Right cardiac atrium (tissue), 5 donors: ENCODE measurements around the gene ASTN2. TPM values are rescaled to one million over a fixed set of nuclear protein-coding genes. Genes with fewer than 3 reads are reported as not detected.
A peak's percentile ranks its signal among the peaks of the same experiment; 100 is the strongest.

Source experiments
- ATAC-seq, 2 donors: fragments of 200-7000 bp; cut with Tn5 transposase; one replicate each; pipeline versions ENCODE4 v1.8.0 to v1.9.1; 2020; ENCODE audit warnings: moderate library complexity in 2 of 2, mild to moderate bottlenecking in 1 of 2
- DNase-seq, 3 donors: peaks; one replicate each; pipeline ENCODE4 v3.0.0-alpha.2; 2020
- H3K27ac ChIP-seq: one replicate; pipeline ENCODE4 v1.5.1; 2013; ENCODE audit warnings: mild to moderate bottlenecking, low read length, control low read depth, moderate library complexity
- H3K27me3 ChIP-seq: one replicate; pipeline ENCODE4 v1.6.1; 2013; ENCODE audit not compliant: control insufficient read depth, insufficient read depth
- H3K4me1 ChIP-seq: one replicate; pipeline ENCODE4 v1.6.1; 2013; ENCODE audit warnings: low read length; ENCODE audit not compliant: control insufficient read depth, insufficient read depth
- H3K4me3 ChIP-seq: one replicate; pipeline ENCODE4 v1.5.1; 2013; ENCODE audit warnings: low read length, control low read depth
- H3K9me3 ChIP-seq: one replicate; pipeline ENCODE4 v1.6.1; 2013; ENCODE audit warnings: low read length; ENCODE audit not compliant: control insufficient read depth
- WGBS: extraction: QIAGEN DNeasy Blood & Tissue Kit; methylation state at CpG from one replicate; pipeline ENCODE4 v1.1.7; 2013; 5-methylcytosine and 5-hydroxymethylcytosine counted together
- intact Hi-C, 4 donors: fragments of 100-400 bp; cut with DNase I; formaldehyde crosslinking; loops; one replicate each; pipeline versions ENCODE4 v1.11.0 to v1.14.0; 2022 to 2023
- polyA plus RNA-seq: library from polyadenylated mRNA; stranded (reverse); fragments of 200-250 nt; gene quantifications from one replicate; pipeline ENCODE4 v1.2.3, GENCODE V29; 2013
- total RNA-seq, 4 donors: library from RNA; stranded (reverse); fragmentation: NEBNext Ultra II Directional; extraction: Animal tissue kit (Norgen Biotek cat#: 25700); gene quantifications; one replicate each; pipeline ENCODE4 v1.2.1, GENCODE V29; 2021
- donor health status: healthy with polysubstance abuse.
- donor health status: DM: no; HTN: yes; CAD: no.
- donor health status: DM: no; HTN: no; CAD: no.
- donor health status: DM: no; HTN: yes; CAD: no; lungs with severe emphysema.
- donor health status: DM: yes; HTN: yes; CAD: no.

Gene ASTN2
- total and polyA plus RNA-seq, 5 donors = 18.1 to 79.3 (median 59.8) TPM

DNA sequence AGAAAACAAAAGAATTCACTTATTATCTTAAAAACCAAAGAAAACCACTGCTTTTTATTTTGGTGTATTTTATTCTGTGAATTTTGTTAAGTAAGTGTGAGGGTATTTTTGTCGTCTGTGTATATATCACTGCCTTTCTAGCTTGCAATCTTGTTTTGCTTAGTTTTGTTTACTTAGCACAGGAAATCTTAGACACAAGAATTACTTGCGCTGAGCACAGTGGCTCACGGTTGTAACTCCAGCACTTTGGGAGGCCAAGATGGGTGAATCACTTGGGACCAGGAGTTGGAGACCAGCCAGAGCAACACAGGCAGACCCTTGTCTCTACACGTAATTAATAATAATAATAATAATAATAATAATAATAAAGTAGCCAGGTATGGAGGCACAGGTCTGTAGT, 1030.9 kb downstream of the ASTN2 start:
- DNase-seq = no peak
- WGBS = 52% methylated on average over 4 of the region's 4 CpGs
- no peak overlapping the region for H3K4me3 ChIP-seq
- no peak for ATAC-seq
- H3K27ac ChIP-seq = no peak overlapping the region
- H3K27me3 ChIP-seq = no peaks in the 10 kb centered on the region
- intact Hi-C loops = no loop called here
- H3K9me3 ChIP-seq = no peaks in the 10 kb centered on the region
- no peaks in the 10 kb centered on the region for H3K4me1 ChIP-seq

DNA sequence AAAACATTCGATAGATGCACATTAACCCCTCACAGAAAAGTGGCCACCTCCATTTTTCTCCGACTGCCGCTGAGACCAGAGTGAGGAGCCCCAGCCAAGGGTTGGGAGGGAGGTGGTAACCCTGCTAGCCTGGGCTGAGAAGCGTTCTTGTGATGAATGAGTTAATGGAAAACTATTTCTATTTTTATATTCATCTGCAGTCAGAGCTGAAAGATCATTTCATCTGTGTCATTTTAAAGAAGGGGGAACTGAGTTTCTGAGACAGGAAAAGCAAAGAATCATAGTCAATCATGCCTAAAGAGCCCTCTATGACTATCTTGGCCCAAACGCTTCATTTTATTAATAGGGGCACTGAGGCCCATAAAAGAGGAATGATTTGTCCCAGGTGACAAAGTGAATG, 1031.7 kb downstream of the ASTN2 start:
- Histone ChIP-seq H3K27me3 (no peaks in the 10 kb centered on the region), H3K9me3 (no peaks in the 10 kb centered on the region), H3K4me3 (no peak overlapping the region), H3K27ac (no peak overlapping the region), H3K4me1 (no peaks in the 10 kb centered on the region)
- WGBS = 63% methylated on average over 5 of the region's 5 CpGs
- intact Hi-C loops = no loop called here
- ATAC-seq = no peak
- no peak for DNase-seq

DNA sequence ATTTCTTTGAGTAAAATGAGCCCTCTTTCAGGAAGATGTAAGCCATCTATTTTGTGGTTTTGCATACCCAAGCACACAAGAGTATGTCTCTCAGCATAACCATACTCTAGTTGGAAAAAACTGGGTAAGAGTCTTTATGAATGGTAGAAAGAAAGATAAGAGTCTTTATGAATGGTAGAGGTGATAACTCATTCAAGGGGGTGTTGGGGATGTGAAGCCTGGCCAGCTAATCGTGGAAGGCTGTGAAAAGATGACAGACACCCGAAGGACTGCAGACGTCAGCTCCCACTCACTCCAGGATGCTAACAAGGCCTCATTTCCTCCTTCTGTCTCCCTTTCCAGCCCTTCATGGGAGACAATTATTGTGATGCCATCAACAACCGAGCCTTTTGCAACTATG, 1032.8 kb downstream of the ASTN2 start:
- no peak for DNase-seq
- WGBS = 40% methylated on average over 4 of the region's 4 CpGs
- intact Hi-C loops = no loop called here
- ATAC-seq = no peak
- Histone ChIP-seq H3K4me3 (no peak overlapping the region), H3K4me1 (no peaks in the 10 kb centered on the region), H3K9me3 (no peaks in the 10 kb centered on the region), H3K27ac (no peak overlapping the region), H3K27me3 (no peaks in the 10 kb centered on the region)

DNA sequence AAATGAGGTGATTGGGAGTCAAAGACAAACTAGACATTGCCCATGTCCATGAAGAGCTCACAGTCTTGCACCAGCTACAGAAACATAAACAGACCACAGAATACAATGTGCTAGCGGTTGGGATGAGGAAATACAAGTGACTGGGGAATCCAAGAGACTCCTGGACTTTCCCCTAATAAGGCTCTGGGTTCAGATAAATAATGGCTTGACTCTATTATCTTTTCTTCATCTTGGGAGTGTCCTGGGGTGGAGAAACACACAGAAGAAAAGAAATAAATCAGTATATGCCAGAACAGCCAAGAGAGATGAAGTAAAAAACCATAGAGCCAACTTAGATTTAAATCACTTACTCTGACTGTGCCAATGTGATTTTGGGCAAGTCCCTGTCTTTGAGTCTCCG, 1033.5 kb downstream of the ASTN2 start:
- intact Hi-C loops = no loop called here
- no peaks in the 10 kb centered on the region for H3K9me3 ChIP-seq
- no peaks in the 10 kb centered on the region for H3K27me3 ChIP-seq
- WGBS = 89% methylated on average over 2 of the region's 2 CpGs
- H3K4me3 ChIP-seq = no peak overlapping the region
- DNase-seq (no peak), ATAC-seq (no peak)
- no peaks in the 10 kb centered on the region for H3K4me1 ChIP-seq
- H3K27ac ChIP-seq = no peak overlapping the region

DNA sequence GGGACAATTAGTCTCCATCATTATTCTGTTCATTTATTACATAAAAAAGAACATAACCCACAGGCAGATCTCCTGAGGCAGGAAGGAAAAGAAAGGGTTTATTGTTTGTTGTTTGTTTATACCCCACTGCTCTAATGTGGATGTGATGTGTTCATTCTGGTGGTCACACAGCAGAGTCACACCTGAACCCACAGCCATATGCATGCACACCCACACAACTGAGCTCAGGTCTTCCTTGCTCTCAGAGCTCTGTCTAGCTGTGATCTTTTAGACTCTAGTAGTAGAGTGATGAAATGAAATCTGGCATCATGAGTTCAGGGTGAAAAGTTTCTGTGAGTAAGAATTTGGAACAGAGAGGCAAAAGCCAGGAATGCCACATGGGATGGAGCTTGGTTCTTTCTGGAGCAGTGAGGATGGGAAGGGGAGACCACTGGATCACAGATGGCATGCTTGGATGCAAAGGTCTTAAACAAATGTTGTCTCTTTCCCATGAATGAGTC, 1034.3 kb downstream of the ASTN2 start:
- Histone ChIP-seq H3K27ac (no peak overlapping the region), H3K4me3 (no peak overlapping the region), H3K4me1 (no peaks in the 10 kb centered on the region), H3K27me3 (no peaks in the 10 kb centered on the region), H3K9me3 (no peaks in the 10 kb centered on the region)
- DNase-seq = no peak
- intact Hi-C loops = no loop called here
- ATAC-seq = no peak

GRCh38 chr9:116379821-116380220, 1035.0 kb downstream of the ASTN2 start:
- ATAC-seq (no peak), DNase-seq (no peak)
- intact Hi-C loops = no loop called here
- no peak overlapping the region for H3K27ac ChIP-seq
- WGBS = 90% methylated on average over 2 of the region's 2 CpGs
- H3K4me3 ChIP-seq = no peak overlapping the region
- no peaks in the 10 kb centered on the region for H3K4me1 ChIP-seq
- no peaks in the 10 kb centered on the region for H3K9me3 ChIP-seq
- H3K27me3 ChIP-seq = no peaks in the 10 kb centered on the region

DNA sequence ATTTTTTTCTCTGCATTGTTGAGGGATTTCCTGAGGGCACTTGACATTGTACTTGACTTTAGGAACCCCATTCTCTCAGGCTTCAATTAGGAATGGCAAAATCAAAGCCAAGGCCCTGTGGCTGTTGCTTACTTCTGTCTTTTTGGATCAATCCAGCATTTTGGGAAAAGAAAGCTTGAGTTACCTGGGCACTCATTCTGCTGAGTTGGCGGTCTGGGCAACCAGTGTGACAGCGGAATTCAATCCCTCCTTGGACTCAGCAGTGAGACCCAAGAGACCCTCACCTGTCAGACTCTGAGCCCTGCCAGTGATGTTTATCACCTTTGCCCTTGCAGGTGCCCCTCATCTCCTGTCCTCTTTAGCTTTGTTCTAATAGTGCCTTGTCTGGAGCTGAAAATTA, 1036.0 kb downstream of the ASTN2 start:
- H3K4me1 ChIP-seq = no peaks in the 10 kb centered on the region
- intact Hi-C loops = no loop called here
- WGBS = 99% methylated on average over 2 of the region's 2 CpGs
- DNase-seq (no peak), ATAC-seq (no peak)
- no peak overlapping the region for H3K4me3 ChIP-seq
- no peaks in the 10 kb centered on the region for H3K9me3 ChIP-seq
- H3K27ac ChIP-seq = no peak overlapping the region
- no peaks in the 10 kb centered on the region for H3K27me3 ChIP-seq

- Histone ChIP-seq H3K9me3 (no peaks in the 10 kb centered on the region), H3K4me1 (no peaks in the 10 kb centered on the region), H3K4me3 (no peak overlapping the region), H3K27ac (no peak overlapping the region), H3K27me3 (no peaks in the 10 kb centered on the region)
- WGBS = 71% methylated on average over 8 of the region's 8 CpGs
- intact Hi-C loops = no loop called here
- no peak for DNase-seq
- ATAC-seq = peak in 1 of 2 donors; percentile 54
These were observed 1037.6 kb downstream of the ASTN2 start for GRCh38 chr9:116377179-116377798.
